NCI-H524 (cell line): ENCODE data around the gene GFOD1.
"Not testable (repeated sequence)": the region's sequence is repeated elsewhere in the genome, so short reads cannot be mapped to it uniquely, and the experiment has no call there.

Source experiments
- DNase-seq, 2 experiments: peaks; one replicate each; lab custom pipeline; 2025; lab: John Stamatoyannopoulos, UW

Gene GFOD1

GRCh38 chr6:13463941-13464340, 23.5 kb downstream of the GFOD1 start:
- no peak for DNase-seq

- DNase-seq, result no peak
These were observed 24.1 kb downstream of the GFOD1 start for GRCh38 chr6:13463328-13463717.

- peak in 1 of 2 experiments; percentile 13 for DNase-seq
These were observed 24.7 kb downstream of the GFOD1 start for GRCh38 chr6:13462458-13463327.

- DNase-seq, result no peak
These were observed 25.6 kb downstream of the GFOD1 start for GRCh38 chr6:13461805-13462204.

GRCh38 chr6:13461307-13461706, 26.1 kb downstream of the GFOD1 start:
- no peak for DNase-seq

GRCh38 chr6:13460289-13460688, 27.1 kb downstream of the GFOD1 start:
- not testable (repeated sequence) for DNase-seq

- DNase-seq, result no peak
These were observed 29.8 kb downstream of the GFOD1 start for GRCh38 chr6:13457577-13457976.

- no peak for DNase-seq
These were observed 31.8 kb downstream of the GFOD1 start for GRCh38 chr6:13455552-13455966.

- DNase-seq, result no peak
These were observed 32.8 kb downstream of the GFOD1 start for GRCh38 chr6:13454286-13455221.

GRCh38 chr6:13453771-13454251, 33.6 kb downstream of the GFOD1 start:
- DNase-seq, result peak in 1 of 2 experiments; percentile 30

GRCh38 chr6:13453153-13453552, 34.2 kb downstream of the GFOD1 start:
- DNase-seq, result no peak

GRCh38 chr6:13452346-13453117, 34.9 kb downstream of the GFOD1 start:
- DNase-seq, result no peak

- no peak for DNase-seq
These were observed 36.1 kb downstream of the GFOD1 start for GRCh38 chr6:13451181-13451895.

GRCh38 chr6:13450628-13451027, 36.8 kb downstream of the GFOD1 start:
- DNase-seq, result no peak

GRCh38 chr6:13447949-13448724, 39.3 kb downstream of the GFOD1 start:
- no peak for DNase-seq

- DNase-seq, result peak in 1 of 2 experiments; percentile 60
These were observed 41.0 kb downstream of the GFOD1 start for GRCh38 chr6:13446381-13446780.

- no peak for DNase-seq
These were observed 41.7 kb downstream of the GFOD1 start for GRCh38 chr6:13445744-13446115.

- DNase-seq, result peak; percentile 88 to 97
These were observed 42.2 kb downstream of the GFOD1 start for GRCh38 chr6:13445005-13445743.

- DNase-seq, result no peak
These were observed 42.8 kb downstream of the GFOD1 start for GRCh38 chr6:13444604-13445003.

GRCh38 chr6:13443978-13444377, 43.4 kb downstream of the GFOD1 start:
- not testable (repeated sequence) for DNase-seq
